ENCODE measurements around the gene EVA1A.

EVA1A gene
- 0 to 0.24 (median 0) reads per million in 9 experiments for total RNA-seq

- Mint-ChIP-seq H3K9me3 (no peaks in the 10 kb centered on the region), H3K36me3 (ENCODE audit: insufficient read depth) (no peaks in the 10 kb centered on the region)
- no peak for DNase-seq
Observed at GRCh38 chr2:75560768-75561565, at the start of gene EVA1A. Gene EVA1A, minus strand, starts transcription at chr2:75560939. Its CDS starts 42,799 bp downstream, at chr2:75518140.

GRCh38 chr2:75609937-75610508 lies 49.3 kb upstream of the EVA1A start:
- H3K27me3 Mint-ChIP-seq = peaks cover 33 to 93% of the 10 kb centered on the region in 2 donors
- H3K27ac Mint-ChIP-seq = no peak overlapping the region
- no peaks in the 10 kb centered on the region for H3K9me3 Mint-ChIP-seq
- no peak overlapping the region for H3K4me3 Mint-ChIP-seq
- H3K4me1 Mint-ChIP-seq (ENCODE audit: low read depth in 2 of 2) = peaks cover 0 to 4% of the 10 kb centered on the region in 2 donors
- no peak for DNase-seq
- no peak for ATAC-seq (replicated peaks)
- no peaks in the 10 kb centered on the region for H3K36me3 Mint-ChIP-seq (ENCODE audit: insufficient read depth)

More at GRCh38 chr2:75560768-75561565, at the start of gene EVA1A:
- no peak for ATAC-seq (replicated peaks)
- Mint-ChIP-seq H3K4me3 (peak within 1 kb of the TSS; percentile 43 to 69), H3K4me1 (ENCODE audit: low read depth in 2 of 2) (peaks cover 0 to 8% of the 10 kb centered on the region in 2 donors), H3K27ac (no peak within 1 kb of the TSS), H3K27me3 (peaks cover 44 to 81% of the 10 kb centered on the region in 2 donors)

- Mint-ChIP-seq H3K27ac (no peak overlapping the region), H3K36me3 (ENCODE audit: insufficient read depth) (no peaks in the 10 kb centered on the region), H3K4me1 (ENCODE audit: low read depth in 2 of 2) (peaks cover 0 to 4% of the 10 kb centered on the region in 2 donors), H3K27me3 (peaks cover 40 to 99% of the 10 kb centered on the region in 2 donors), H3K4me3 (no peak overlapping the region), H3K9me3 (no peaks in the 10 kb centered on the region)
- ATAC-seq (replicated peaks) (no peak), DNase-seq (no peak)
Observed at GRCh38 chr2:75609334-75609689, 48.6 kb upstream of the EVA1A start.

- Mint-ChIP-seq H3K27ac (no peak overlapping the region), H3K36me3 (ENCODE audit: insufficient read depth) (no peaks in the 10 kb centered on the region), H3K27me3 (peaks cover 45 to 96% of the 10 kb centered on the region in 2 donors), H3K9me3 (no peaks in the 10 kb centered on the region), H3K4me3 (no peak overlapping the region), H3K4me1 (ENCODE audit: low read depth in 2 of 2) (peaks cover 0 to 4% of the 10 kb centered on the region in 2 donors)
- peak; percentile 70 for ATAC-seq (replicated peaks)
- peak; percentile 21 to 33 (median 30) for DNase-seq
Observed at GRCh38 chr2:75608684-75609333, 48.1 kb upstream of the EVA1A start.

- ATAC-seq (replicated peaks) = no peak
- no peak overlapping the region for H3K27ac Mint-ChIP-seq
Observed at GRCh38 chr2:75607988-75608683, 47.4 kb upstream of the EVA1A start.

GRCh38 chr2:75607400-75607798 lies 46.7 kb upstream of the EVA1A start:
- Mint-ChIP-seq H3K4me1 (ENCODE audit: low read depth in 2 of 2) (peaks cover 0 to 4% of the 10 kb centered on the region in 2 donors), H3K9me3 (no peaks in the 10 kb centered on the region), H3K36me3 (ENCODE audit: insufficient read depth) (no peaks in the 10 kb centered on the region), H3K27me3 (peaks cover 46 to 85% of the 10 kb centered on the region in 2 donors), H3K4me3 (no peak overlapping the region), H3K27ac (no peak overlapping the region)
- ATAC-seq (replicated peaks) = no peak
- DNase-seq = no peak

More at GRCh38 chr2:75607988-75608683, 47.4 kb upstream of the EVA1A start:
- Mint-ChIP-seq H3K4me1 (ENCODE audit: low read depth in 2 of 2) (peaks cover 0 to 4% of the 10 kb centered on the region in 2 donors), H3K36me3 (ENCODE audit: insufficient read depth) (no peaks in the 10 kb centered on the region), H3K27me3 (peaks cover 46 to 89% of the 10 kb centered on the region in 2 donors), H3K4me3 (no peak overlapping the region), H3K9me3 (no peaks in the 10 kb centered on the region)
- no peak for DNase-seq

GRCh38 chr2:75606761-75607399 lies 46.1 kb upstream of the EVA1A start:
- ATAC-seq (replicated peaks) (no peak), DNase-seq (no peak)
- Mint-ChIP-seq H3K36me3 (ENCODE audit: insufficient read depth) (no peaks in the 10 kb centered on the region), H3K27me3 (peaks cover 46 to 85% of the 10 kb centered on the region in 2 donors), H3K27ac (no peak overlapping the region), H3K4me3 (no peak overlapping the region), H3K9me3 (no peaks in the 10 kb centered on the region), H3K4me1 (ENCODE audit: low read depth in 2 of 2) (peaks cover 0 to 4% of the 10 kb centered on the region in 2 donors)

GRCh38 chr2:75605770-75606529 lies 45.2 kb upstream of the EVA1A start:
- ATAC-seq (replicated peaks) = no peak
- H3K9me3 Mint-ChIP-seq = no peaks in the 10 kb centered on the region

GRCh38 chr2:75604484-75604883 lies 43.7 kb upstream of the EVA1A start:
- H3K27me3 Mint-ChIP-seq = peaks cover 52 to 83% of the 10 kb centered on the region in 2 donors
- no peaks in the 10 kb centered on the region for H3K36me3 Mint-ChIP-seq (ENCODE audit: insufficient read depth)
- ATAC-seq (replicated peaks) = no peak
- H3K27ac Mint-ChIP-seq = no peak overlapping the region
- H3K9me3 Mint-ChIP-seq = no peaks in the 10 kb centered on the region
- peaks cover 0 to 4% of the 10 kb centered on the region in 2 donors for H3K4me1 Mint-ChIP-seq (ENCODE audit: low read depth in 2 of 2)
- no peak overlapping the region for H3K4me3 Mint-ChIP-seq
- no peak for DNase-seq

More at GRCh38 chr2:75605770-75606529, 45.2 kb upstream of the EVA1A start:
- Mint-ChIP-seq H3K4me3 (no peak overlapping the region), H3K27ac (no peak overlapping the region), H3K36me3 (ENCODE audit: insufficient read depth) (no peaks in the 10 kb centered on the region), H3K4me1 (ENCODE audit: low read depth in 2 of 2) (peaks cover 0 to 4% of the 10 kb centered on the region in 2 donors), H3K27me3 (peaks cover 50 to 85% of the 10 kb centered on the region in 2 donors)
- no peak for DNase-seq

- Mint-ChIP-seq H3K9me3 (no peaks in the 10 kb centered on the region), H3K27me3 (peaks cover 50 to 73% of the 10 kb centered on the region in 2 donors), H3K4me3 (no peak overlapping the region), H3K4me1 (ENCODE audit: low read depth in 2 of 2) (no peaks in the 10 kb centered on the region), H3K27ac (no peak overlapping the region), H3K36me3 (ENCODE audit: insufficient read depth) (no peaks in the 10 kb centered on the region)
- ATAC-seq (replicated peaks) (no peak), DNase-seq (no peak)
Observed at GRCh38 chr2:75603477-75603876, 42.7 kb upstream of the EVA1A start.

GRCh38 chr2:75602724-75603342 lies 42.1 kb upstream of the EVA1A start:
- H3K27me3 Mint-ChIP-seq = peaks cover 48 to 68% of the 10 kb centered on the region in 2 donors
- ATAC-seq (replicated peaks) (no peak), DNase-seq (no peak)
- no peak overlapping the region for H3K27ac Mint-ChIP-seq
- no peak overlapping the region for H3K4me3 Mint-ChIP-seq
- no peaks in the 10 kb centered on the region for H3K4me1 Mint-ChIP-seq (ENCODE audit: low read depth in 2 of 2)
- H3K9me3 Mint-ChIP-seq = no peaks in the 10 kb centered on the region
- no peaks in the 10 kb centered on the region for H3K36me3 Mint-ChIP-seq (ENCODE audit: insufficient read depth)

- no peak overlapping the region for H3K27ac Mint-ChIP-seq
- no peak overlapping the region for H3K4me3 Mint-ChIP-seq
- DNase-seq = no peak
- H3K27me3 Mint-ChIP-seq = peaks cover 37 to 45% of the 10 kb centered on the region in 2 donors
- H3K9me3 Mint-ChIP-seq = no peaks in the 10 kb centered on the region
- no peak for ATAC-seq (replicated peaks)
- H3K36me3 Mint-ChIP-seq (ENCODE audit: insufficient read depth) = no peaks in the 10 kb centered on the region
- H3K4me1 Mint-ChIP-seq (ENCODE audit: low read depth in 2 of 2) = no peaks in the 10 kb centered on the region
Observed at GRCh38 chr2:75600461-75601011, 39.8 kb upstream of the EVA1A start.

Measured in effector memory CD8-positive, alpha-beta T cell (primary cell).